ENCODE data around the gene IKZF3.

IKZF3 gene

DNA sequence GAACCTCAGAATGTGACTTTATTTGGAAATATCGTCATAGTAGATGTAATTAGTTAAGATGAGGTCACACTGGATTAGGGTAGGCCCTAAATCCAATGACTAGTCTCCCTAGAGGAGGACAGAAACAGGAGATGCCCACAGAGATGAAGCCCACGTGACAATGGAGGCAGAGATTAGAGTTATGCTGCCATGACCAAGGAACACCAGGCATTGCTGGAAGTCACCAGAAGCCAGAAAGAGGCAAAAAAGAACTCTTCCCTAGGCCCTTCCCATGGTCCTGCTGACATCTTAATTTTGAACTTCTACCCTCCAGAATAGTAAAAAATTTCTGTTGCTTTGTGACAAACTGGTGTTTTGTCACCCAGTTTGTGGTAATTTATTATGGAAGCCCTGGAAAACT lies 49.6 kb downstream of the IKZF3 start:
- no peak for DNase-seq (ENCODE audit: low spot score)

DNA sequence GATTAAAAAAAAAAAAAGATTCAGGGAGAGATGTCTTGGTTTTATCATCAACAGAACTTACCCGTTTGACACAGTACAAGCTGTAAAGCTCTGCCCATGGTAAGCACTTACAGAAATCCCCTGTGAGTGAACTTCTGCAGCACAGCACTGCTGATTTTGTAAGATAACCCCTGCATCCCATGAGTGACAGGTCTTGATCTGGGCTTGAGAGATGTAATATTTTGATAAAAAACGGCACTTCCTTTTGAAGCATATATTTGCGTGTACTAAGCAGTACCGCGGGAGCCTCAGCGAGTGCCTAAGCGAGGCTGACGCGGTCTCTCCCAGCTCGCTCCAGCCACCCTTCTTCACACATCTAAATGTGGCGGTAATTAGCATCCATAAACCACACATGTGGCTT lies 50.5 kb downstream of the IKZF3 start:
- DNase-seq (ENCODE audit: low spot score), result no peak

DNA sequence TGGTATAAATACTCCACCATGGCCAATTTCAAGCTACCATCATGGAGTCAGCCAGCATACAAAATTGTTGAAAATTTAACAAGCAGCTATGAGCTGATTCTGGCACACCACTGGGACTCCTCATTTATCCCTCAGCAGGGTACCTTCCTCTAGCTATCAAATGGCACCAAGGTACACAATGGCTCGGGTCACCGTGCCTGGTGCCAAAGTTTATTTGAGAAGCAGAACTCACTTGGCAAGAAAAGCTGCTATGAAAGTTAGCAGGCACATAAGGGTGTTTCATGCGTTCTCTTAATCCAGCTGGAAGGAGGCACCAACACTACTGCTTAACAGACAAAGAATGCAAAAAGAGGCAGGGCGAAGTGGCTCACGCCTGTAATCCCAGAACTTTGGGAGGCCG lies 51.6 kb downstream of the IKZF3 start:
- no peak for DNase-seq (ENCODE audit: low spot score)

DNA sequence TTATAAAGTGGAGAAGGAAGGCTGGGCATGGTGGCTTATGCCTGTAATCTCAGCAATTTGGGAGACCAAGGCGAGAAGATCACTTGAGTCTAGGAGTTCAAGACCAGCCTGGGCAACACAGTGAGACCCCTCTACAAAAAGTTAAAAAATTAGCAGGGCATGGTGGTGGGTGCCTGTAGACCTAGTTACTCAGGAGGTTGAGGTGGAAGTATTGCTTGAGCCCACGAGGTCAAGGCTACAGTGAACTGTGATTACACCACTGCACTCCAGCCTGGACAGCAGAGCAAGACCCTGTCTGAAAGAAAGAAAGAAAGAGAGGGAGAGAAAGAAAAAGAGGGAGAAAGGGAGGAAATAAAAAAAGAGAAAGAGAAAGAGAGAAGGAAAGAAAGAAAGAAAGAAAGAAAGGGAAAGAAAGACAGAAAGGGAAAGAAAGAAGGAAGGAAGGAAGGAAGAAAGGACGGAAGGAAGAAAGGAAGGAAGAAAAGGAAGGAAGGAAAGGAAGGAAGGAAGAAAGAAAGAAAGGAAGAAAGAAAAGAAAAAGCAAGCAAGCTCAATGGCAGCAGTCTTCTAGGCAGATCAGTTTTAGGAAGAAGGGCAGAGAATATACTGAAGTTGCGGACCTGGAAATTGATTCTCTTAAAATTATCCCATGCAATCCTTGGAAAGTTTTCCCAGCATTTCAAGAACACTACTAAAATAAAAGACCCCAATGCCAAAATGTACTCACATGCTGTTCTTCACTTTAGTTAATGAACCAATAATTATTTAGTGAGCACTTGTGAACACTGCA lies 53.0 kb downstream of the IKZF3 start:
- DNase-seq (ENCODE audit: low spot score), result no peak

DNA sequence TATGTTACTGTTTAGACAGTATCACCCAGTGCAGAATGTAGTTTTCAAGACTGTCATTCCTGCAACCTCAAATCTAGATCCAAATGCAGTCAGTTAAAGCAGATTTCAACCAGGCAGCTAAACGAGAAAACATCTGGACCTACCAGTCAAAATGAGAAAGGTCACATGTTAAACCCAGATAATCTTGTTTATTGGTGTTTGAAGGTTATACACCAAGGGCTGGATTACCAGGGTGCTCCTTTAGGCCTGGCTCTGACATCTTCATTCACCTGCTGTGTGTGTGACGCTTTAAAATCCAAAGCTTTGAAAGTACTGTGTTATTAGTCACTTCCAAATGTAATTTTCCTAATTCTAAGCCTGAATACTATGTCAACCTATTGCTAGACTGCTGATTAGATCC lies 54.9 kb downstream of the IKZF3 start:
- no peak for DNase-seq (ENCODE audit: low spot score)

DNA sequence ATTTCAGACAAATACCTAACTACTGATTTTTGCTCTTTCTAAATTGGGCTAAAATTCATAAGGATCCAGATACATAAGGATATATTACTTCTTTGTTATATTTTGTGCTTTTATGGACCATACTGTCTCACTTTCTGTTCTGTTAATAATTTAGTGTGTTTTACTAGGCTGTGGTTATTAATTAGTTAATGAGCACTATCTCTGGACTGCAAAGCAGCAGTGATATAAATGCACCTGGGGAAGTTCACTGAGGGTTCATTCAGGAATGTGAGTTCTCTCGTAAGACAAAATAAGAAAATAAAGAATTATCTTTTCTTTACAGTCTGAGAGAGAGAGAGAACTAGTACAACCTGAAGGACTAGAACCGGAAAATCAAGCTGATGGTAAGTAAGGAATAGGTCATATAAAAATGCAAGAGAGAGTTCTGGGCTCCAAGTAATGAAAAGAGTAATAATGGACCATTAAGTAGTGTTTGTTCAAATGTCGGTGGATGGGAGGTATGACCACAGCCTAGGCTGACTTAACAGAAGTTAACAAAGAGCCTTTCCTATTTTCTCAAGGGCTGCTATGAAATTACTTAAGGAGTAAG lies 55.6 kb downstream of the IKZF3 start:
- DNase-seq (ENCODE audit: low spot score), result no peak

DNA sequence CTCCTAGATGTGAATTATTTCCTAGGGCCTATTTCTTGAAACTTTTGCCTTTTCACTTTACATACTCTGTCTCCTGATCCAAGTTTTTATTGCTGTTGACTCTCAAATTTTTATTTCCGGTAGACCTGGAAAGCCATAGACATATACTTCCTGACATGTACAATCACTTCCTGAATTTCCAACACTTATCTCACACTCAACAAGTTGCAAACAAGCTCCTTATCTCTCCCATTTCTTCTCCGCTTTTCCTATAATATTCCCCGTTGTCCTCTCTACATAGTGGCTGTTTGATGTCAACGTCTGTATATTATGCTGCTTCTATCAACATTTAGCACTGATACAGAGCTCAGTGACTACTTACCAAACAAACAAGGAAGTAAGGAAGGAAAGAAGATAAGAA lies 59.3 kb downstream of the IKZF3 start:
- no peak for DNase-seq (ENCODE audit: low spot score)

DNA sequence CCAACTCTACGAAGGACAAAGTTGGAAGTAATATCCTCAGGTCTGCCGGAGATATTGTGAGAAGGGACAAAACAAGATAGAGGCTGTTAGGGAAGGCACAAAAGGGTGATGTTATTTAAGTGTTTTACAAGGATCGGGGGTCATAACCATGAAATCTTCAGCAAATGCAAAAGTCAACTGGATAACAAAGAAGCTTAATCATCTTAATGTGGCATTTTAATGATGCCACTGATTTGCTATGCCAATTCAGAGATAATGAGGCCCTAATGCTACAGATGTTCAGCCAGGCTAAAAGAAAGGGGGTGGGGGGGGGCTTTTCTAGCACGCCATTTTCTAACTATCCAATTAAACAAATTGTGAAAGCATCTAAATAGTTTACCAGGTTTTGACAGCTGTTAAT lies 63.1 kb downstream of the IKZF3 start:
- no peak for DNase-seq (ENCODE audit: low spot score)

DNA sequence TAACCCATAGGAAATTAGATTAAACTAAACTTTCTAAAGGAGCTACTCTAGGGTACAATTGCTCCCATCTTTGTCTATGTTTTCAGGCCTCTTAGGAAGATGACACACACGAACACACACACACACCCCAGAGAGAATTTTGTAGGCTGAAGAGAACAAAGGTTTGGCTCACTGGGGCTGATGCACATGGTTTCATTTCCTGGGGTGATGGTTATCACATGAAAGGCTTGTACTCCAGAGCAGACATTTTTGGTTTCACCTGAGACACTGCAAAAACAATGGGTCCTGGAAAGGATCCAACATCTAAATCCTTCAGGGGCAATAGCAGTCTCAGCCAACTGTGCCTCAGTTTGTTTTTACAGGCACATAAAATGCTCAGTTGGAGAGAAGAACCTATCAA lies 63.6 kb downstream of the IKZF3 start:
- DNase-seq (ENCODE audit: low spot score), result no peak

DNA sequence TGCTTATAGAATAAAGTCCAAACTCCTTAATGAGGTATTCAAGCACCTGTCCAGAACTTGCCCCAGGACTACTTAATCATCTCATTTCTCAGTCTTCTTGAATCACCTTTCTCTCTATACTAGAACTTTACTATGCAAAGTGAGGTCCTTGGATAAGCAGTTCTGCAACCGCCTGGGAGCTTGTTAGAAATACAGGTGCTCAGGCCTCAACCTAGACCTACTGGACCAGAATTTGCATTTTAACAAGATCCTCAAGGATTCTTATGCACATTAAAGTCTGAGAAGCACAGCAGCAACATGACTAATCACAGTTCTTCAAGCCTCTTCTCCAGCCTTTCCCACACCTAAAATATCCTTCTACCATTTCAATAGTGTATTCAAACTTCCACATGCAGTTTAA lies 64.7 kb downstream of the IKZF3 start:
- DNase-seq (ENCODE audit: low spot score), result no peak

DNA sequence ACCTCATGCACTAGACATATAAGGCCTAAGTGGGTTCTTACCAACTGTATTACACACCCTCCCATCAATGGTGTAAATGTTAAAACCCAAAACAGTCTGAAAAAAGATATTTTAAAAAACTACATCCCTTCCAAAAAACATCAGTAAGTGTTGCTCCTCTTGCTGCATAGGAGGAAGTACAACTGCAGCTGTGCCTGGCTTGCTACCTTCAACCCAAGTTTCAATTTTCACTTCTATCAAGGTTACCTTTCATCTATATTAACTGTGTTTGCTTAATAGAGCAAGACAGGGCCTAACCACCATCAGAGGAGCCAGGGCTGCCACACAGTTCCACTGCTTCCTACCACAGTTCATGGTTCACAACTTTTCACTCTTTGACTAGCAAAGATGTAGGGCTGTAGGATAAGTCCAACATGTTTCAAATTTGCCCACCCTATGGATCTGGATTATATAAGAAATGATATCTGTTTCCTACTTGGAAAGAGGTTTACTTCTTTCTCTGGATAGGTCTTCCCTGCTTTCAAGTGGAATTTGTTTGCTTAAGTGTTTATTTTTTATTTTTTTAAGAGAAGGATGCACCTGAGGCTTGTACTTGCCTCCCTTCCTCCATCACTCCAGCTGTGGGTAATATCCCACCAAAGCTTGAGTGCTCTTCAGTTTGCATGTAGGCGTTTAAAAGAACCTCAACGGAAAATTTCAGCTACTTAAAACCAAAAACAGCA lies 69.7 kb downstream of the IKZF3 start:
- no peak for DNase-seq (ENCODE audit: low spot score)

DNA sequence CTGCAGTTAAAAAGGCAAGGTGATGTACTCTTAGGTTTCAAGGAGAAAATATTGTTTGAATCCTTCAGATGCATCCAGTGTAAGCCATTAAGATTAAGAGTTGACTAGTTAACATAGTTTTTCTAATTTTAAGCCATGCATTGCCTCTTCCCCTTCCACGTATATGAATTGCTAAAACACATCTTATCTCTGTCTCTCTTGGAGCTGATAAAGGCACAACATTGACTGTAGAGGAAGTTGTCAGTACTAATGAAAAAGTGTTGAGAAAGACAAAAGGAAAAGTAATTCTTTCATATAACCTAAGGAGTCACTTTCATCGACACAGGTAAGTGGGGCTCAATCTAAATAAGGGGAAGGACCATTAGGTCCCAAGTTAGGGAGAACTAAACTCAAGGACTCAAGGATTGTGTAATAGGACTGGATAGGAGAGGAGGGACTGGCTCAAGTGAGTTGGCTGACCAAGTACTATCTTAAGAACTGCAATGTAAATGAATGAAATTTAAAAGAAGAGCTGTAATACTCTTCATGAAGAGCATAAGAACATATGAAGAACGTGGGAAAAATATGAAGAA lies 70.7 kb downstream of the IKZF3 start:
- no peak for DNase-seq (ENCODE audit: low spot score)

DNA sequence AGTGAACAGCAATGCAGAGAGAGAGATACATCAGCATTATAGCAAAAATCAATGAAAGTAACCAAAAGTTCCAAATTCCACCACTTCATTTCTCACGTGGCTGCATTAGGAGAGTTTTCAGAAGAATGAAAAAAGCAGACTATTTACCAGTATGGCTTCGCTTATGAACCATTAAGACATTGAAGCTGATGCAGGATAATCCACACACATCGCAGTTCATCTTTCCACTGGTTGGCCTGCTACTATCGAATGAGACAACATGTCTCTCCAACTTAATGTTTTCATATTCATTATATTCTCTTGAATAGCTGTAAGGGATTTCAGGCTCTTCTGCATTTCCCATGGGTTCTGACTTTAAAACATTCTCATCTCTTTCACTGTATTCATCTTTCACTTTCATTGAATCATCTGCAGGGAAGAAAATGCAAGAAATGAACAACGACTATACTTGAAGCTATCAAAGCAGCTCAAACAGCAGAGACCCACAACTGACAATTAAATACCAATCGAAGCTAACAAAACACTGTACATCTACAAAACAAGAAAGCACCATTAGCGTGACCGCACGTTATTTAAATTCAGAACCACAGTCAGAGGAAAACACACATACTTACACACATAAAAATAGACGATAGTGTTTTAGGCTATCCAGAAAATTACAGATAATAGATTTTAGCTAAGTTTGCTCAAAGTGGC lies 71.4 kb downstream of the IKZF3 start:
- no peak for DNase-seq (ENCODE audit: low spot score)

DNA sequence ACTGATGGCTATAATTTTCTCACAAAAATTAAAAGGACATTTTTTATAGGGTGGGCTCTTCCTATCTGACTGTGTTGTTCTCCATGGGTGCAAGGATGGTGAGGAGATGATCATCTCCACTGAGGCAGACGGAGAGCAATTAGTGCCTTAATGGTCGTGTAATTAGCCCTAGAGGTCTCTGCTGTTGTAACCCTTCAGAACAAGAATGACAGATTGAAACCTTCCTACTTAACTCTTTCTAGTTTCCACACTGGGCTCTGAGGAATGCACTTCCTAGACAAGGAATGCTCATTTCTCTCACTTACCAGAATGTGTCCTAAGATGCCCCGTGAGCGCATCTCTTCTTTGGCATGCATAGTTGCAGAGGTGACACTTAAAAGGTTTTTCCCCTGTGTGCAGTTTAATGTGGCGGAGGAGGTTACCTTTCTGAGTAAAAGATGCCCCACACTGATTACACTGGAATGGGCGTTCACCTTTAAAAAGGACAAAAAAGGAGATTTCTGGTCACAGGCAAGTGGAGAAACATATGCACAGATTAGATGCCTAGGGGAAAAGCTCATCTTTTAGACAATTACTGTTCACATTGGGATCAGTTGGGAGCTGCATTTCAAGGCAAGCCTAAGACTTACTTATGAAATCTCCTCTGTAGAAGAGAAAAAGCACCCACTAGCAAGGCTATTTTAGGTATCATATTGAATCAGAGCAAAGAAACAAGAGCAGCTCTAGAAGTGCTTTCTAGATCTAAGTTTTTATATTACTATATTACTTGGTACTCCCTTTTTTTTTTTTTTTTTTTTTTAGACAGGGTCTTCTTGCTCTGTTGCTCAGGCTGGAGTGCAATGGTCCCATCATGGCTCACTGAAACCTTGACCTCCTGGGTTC lies 72.8 kb downstream of the IKZF3 start:
- DNase-seq (ENCODE audit: low spot score), result peak; percentile 44

DNA sequence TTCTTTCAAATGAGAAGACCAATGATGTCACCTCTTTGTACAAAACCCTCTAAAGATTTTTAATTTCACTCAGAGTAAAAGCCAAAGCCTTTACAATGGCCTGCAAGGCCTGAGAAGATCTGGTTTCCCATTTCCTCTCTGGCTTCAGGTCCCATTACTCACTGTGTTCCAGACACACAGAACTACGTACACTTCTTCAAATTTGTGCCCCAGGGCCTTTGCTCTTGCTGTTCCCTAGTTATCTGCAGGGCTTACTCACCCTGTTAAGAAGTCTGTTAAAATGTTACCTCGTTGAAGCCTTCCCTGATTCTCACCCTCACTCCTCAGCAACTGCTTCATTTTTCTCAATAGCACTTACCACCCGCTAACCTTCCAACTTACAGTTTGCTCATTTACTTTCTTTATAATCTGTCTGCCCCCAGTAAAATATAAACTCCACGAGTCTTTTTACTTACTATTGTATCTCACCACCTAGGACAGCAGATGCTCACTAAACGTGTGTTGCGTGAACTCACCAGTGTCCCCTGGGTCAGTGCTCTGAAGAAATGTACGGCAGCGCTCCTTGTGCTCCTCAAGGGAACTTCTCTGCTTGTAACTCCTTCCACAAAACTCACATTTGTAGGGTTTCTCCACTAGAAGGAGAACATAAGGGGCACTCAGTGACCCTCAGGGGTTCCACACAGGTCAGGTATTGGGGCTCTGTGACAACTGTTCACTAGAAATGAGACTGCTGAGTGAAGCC lies 76.2 kb downstream of the IKZF3 start:
- DNase-seq (ENCODE audit: low spot score), result no peak

DNA sequence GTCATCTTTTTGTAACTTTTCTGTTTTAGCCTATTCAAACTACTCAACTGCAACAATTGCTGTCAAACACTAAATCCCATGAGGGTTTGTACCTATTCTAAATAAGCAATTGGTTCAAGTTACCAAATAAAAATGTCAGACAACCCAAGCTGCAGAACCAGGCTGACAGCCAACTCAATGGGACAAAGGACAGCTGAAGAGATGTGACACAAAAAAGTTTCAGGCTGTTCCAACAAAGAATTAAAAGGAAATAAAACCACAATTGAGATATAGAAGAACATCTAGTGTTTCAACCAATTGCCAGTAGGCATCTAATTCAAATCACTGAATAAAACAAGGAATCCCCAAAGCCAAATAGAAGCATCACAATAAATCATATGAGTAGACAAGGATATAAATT lies 77.1 kb downstream of the IKZF3 start:
- DNase-seq (ENCODE audit: low spot score), result no peak

DNA sequence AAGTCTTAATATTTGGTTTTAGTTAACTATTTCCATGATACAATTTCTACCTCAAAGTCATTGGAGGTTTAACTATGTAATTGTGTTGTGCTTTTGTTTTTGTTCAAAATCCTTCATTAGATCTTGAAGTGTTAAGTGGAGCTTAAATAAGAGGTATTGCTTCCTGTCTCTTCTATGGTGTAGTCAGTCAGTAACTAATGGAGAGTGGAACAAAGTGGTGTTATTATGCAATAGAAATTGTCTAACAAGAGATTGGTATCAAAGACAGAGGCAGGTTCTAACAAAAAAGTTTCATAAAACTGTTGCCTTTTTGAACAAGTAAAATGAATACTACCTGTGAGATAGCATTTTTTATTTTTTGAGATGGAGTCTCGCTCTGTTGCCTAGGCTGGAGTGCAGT lies 81.1 kb downstream of the IKZF3 start:
- no peak for DNase-seq (ENCODE audit: low spot score)

DNA sequence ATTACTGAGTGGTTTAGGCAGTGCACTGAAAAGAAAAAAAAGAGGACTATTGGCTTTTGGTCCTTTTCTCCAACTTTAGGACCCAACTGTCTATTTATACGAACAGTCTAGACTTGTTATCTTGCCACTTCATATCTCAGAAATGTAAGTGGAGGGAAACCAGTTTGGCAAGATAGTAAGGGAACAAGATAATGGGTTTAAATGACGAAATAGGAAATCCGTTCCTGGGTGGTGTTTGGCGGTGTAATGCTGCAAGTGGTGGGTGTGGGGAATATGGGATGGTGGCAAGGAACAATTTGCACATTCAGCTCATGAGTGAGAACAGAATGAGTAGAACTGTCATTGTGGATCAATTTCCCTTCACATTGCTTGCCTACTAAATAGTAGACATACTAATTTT lies 81.6 kb downstream of the IKZF3 start:
- no peak for DNase-seq (ENCODE audit: low spot score)

DNA sequence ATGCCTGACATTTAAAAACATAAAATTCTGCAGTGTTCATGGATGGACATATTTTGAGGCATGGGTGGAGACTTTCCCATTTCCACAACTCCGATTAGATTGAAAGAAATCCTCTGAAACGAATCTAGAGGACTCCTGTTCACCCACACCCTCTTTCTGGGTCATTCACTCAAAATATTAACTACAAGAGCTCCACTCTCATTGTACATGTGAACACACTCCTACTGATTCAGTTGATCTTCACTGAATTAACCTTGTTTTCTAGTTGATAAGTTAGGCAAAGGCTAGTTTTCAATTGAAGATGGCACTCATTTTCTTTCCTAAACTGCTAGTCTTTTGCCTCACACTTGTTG lies 82.3 kb downstream of the IKZF3 start:
- DNase-seq (ENCODE audit: low spot score), result no peak

DNA sequence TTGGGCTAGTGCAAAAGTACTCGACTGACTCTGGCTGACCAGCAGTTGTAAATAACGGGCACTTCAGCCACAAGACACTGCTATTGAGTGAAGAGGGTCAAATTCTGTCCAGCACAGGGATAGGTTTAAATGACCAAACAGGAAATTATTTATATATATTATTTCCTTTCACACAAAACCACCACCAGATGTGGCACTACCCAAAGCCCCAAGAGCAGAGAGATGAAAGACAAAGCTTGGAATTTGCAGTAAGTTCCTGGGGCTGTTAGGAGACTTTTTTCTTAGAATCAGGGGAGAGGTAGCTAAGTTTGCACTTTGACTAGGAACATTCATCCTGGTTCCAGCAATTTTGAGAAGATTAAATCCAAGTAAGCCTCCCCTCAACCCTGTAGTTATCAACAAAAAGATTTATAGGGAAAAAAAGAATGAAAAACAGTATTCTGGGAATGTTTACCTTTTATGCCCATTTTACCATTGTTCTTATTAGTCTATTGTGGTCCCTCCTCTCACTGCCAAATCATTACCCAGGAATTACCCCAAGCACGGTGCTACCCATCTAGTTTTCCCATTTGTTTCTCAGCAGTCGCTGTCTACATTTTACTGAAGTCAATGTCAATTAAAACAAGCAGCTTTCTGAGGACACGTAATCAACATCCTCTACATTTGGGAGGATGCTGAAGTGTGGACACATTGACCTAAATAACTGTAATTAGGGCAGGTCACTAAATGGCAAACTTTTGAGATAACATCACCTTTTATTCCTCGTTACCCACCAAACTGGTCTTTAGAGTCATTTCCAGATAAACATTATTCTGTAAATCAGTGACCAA lies 82.9 kb downstream of the IKZF3 start:
- no peak for DNase-seq (ENCODE audit: low spot score)

All from putamen (tissue), 1 donor.